RPMI8226 (cell line): Measurements from ENCODE around the gene CCNDBP1.
"Not testable (repeated sequence)": the region's sequence is repeated elsewhere in the genome, so short reads cannot be mapped to it uniquely, and the experiment has no call there.

Experiments used
- DNase-seq: peaks from one replicate; pipeline ENCODE4 v3.0.0-alpha.2; 2015

CCNDBP1 gene, protein sequence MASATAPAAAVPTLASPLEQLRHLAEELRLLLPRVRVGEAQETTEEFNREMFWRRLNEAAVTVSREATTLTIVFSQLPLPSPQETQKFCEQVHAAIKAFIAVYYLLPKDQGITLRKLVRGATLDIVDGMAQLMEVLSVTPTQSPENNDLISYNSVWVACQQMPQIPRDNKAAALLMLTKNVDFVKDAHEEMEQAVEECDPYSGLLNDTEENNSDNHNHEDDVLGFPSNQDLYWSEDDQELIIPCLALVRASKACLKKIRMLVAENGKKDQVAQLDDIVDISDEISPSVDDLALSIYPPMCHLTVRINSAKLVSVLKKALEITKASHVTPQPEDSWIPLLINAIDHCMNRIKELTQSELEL

DNA sequence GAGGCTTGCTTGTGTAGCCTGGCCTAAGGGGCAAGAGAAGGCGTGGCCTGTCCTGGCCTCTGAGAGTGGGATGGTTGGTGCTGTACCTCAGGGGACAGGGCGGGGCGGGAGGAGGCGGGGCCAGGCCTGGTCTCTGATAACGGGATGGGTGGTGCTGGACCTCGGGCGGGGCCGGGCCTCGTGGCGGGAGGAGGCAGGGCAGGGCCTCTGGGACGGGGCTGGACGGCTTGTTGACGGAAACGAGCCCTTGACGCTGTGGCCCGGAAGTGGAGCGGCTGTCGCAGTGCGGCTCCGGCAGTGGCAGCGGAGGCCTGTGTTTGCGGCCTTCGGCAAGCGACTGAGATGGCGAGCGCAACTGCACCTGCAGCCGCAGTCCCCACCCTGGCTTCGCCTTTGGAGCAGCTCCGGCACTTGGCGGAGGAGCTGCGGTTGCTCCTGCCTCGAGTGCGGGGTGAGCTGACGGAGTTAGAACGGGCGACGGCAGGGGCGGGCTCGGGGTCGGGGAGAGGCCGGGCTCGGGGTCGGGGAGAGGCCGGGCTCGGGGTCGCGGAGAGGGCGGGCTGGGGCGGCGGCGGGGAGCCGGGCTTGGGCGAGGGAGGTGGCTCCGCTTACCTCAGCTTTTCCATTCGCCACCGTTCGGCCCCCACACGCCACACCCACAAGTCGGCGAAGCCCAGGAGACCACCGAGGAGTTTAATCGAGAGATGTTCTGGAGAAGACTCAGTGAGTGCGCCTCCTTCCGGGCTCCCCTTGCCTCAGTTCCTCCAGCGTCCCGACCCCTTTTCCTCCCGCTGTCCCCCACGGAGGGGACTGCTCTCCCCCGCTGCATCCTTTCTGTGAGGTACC, at the start of gene CCNDBP1:
TSS of gene CCNDBP1 (plus strand) at position 247 of the 846 bp plus-strand sequence. CDS start at position 343, 96 bp downstream.
- peak; percentile 92 for DNase-seq

DNA sequence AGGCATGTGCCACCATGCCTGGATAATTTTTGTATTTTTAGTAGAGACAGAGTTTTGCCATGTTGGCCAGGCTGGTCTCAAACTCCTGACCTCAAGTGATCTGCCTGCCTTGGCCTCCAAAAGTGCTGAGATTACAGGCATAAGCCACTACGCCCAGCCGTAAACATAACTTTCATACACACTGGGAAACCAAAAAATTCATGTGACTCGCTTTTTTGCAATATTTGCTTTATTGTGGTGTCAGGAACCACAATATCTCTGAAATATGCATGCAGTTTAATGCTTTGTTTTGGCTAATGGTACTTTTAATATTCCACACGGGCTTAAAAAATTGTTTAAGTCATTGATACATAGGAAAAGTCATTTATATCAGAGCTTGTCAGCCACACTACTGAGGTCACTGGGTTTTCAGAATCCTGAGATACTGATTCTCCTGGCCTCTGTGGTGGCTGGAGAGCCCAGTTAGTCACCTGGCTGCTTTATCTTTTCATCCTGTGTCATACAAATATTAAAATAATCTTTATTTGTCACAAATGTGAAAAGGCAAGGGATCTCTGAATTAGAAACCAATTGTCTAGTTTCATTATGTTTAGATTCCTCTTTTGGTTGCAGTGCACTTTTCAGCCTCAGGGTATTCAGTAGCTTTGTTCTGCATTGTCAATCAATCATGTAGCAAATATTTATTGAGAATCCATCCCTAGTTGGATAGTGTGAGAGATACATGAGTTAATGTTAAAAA, 41.8 kb upstream of the CCNDBP1 start:
- DNase-seq = no peak

DNA sequence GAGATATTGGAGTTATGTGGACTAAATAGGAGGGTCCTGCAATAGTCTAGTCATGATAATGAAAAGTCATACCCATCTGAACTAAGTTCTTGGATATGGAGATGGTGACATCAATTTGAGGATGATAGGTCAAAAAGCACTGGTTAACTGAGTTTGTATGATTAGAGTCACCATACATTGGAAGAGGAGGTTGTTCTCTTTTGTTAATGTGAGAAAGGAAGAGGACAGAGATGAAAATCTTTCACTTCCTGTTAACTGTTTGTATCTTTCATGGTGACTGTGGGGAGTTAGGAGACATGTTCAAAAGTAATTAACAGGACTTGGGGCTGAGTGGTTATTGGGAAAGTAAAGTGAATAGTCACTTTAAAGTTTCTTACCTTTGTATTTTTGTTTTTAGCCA, 40.7 kb upstream of the CCNDBP1 start:
- no peak for DNase-seq

DNA sequence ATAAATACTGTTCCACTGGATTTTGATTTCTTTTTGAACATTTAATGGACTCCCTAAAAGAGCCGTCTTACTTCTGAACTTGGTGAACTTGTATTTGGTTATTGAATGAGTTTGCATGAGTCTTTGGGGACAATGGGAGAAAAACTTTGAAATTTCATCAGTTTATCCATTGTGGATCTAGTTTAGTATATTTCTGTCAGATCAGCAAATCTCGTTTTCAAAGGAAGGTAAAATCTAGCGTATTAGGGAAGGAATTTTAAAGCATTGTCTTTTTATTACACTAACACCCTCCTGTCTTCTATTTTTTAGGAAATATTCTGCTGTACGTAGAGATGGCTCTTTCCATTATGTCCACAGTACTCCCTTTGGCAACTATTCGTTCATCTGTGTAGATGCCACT, 39.0 kb upstream of the CCNDBP1 start:
- no peak for DNase-seq

DNA sequence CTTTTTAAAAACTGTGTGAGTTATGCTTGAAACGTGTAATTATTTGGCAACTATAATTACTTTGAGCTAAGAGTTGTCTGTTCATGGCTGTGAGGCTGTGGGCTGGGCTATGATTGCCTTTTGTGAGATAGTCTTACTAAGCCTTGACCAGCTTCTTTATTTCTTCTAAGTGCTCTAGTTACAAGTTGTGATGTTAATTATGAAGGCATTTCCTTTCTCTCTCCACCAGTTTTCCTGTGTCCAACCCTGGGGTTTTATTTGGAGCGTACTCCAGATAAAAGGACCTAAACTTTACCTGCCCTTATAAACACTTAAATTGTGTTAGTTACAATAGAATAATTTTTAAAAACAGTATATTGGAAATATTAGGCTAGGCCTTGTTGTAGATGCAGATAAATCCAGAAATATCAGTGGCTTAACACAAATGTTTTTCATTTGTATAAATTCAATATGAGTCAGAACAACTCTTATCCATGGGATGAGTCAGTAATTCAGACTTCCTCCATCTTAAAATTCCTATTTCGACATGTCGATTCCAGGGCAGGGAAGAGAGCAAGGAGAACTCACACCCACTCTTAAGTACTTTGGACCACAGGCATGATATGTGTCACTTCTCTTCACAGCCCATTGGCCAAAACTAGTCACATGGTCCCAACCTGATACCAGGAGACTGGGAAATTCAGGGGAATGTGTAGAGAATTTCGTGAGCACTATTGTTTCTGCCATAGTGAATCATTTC, 34.8 kb upstream of the CCNDBP1 start:
- no peak for DNase-seq

DNA sequence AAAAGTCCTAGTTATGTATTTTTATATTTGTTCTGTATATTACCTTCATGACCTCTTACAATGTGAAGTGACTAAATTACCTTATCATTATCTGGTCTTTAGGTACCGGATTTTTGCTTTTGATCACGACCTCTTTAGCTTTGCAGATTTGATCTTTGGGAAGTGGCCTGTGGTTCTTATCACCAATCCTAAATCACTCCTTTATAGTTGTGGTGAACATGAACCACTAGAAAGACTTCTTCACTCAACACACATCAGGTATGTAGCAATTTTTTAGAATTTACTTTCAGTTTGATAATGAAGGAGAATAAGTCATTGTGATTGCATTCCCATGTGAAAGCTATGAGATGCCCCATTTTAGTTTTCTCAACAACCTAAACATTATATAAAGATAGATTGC, 33.5 kb upstream of the CCNDBP1 start:
- DNase-seq = no peak

DNA sequence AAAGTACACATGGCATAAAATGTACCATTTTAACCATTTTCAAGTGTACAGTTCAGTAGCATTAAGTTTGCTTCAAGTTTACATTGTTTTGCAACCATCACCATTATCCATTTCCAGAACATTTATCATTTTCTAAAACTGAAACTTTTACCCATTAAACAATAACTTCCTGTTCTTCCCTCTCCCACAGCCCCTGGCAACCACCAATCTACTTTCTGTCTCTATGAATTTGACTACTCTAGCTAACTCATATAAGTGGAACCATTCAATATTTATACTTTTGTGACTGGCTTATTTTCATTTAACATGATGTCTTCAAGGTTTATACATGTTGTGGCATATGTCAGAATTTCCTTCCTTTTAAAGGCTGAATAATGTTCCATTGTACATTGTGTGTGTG, 31.9 kb upstream of the CCNDBP1 start:
- no peak for DNase-seq

DNA sequence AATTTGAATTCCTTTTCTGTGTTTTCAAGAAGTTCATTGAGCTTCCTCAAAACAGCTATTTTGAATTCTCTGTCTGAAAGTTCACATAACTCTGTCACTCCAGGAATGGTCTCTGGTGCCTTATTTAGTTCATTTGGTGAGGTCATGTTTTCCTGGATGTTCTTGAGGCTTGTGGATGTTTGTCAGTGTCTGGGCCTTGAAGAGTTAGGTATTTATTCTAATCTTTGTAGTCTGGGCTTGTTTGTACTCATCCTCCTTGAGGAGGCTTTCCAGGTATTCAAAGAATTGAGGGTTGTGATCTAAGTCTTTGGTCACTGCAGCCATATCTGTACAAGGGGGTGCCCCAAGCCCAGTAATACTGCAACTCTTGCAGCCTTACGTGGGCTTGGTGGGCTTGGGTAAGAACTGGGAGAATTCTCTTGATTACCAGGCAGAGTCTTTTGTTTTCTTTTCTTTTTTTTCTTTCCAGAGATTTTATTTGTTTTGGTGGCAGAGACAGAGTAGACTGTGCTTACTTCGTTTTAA, 19.3 kb upstream of the CCNDBP1 start:
- no peak for DNase-seq

DNA sequence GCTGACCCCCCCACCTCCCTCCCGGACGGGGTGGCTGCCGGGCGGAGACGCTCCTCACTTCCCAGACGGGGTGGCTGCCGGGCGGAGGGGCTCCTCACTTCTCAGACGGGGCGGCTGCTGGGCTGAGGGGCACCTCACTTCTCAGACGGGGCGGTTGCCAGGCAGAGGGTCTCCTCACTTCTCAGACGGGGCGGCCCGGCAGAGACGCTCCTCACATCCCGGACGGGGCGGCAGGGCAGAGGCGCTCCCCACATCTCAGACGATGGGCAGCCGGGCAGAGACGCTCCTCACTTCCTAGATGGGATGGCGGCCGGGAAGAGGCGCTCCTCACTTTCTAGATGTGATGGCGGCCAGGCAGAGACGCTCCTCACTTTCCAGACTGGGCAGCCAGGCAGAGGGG, 17.9 kb upstream of the CCNDBP1 start:
- not testable (repeated sequence) for DNase-seq

DNA sequence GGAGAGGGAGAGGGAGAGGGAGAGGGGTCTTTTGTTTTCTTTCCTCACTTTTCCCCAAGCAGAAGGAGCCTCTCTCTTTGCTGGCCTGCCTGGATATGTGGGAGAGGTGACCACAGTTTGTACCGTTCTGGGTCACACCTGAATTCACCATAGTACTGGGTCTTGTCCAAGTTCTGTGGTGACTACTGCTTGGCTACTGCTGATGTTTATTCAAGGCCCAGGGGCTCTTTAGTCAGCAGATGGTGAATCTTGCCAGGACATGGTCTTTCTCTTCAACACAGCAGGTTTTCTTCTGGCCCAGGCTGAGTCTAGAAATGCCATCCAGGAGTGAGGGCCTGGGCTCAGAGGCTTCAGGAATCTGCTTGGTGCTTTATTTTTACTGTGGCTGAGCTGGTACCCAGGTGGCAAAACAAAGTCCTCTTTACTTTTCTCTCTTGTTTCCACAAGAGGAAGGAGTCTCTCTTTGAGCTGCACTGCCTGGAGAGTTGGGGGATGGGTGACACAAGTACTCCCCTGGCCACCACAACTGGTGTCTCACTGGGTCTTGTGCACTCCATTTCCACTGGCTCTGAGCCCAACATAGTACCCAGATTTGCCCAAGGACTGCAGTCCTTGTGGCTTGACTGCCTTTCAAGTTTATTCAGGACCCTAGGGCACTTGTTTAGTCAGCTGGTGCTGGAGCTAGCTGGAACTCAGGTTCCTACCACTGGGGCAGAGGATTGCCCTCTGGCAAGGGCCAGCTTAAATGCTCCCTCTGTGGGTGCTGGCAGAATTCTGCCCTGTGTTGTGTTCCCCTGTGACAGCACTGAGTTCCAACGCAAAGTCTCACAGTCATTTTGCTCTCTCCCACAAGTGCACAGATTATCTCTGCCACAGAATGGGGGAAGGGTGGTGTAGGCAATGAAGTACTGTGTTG, 16.8 kb upstream of the CCNDBP1 start:
- DNase-seq = peak; percentile 14

DNA sequence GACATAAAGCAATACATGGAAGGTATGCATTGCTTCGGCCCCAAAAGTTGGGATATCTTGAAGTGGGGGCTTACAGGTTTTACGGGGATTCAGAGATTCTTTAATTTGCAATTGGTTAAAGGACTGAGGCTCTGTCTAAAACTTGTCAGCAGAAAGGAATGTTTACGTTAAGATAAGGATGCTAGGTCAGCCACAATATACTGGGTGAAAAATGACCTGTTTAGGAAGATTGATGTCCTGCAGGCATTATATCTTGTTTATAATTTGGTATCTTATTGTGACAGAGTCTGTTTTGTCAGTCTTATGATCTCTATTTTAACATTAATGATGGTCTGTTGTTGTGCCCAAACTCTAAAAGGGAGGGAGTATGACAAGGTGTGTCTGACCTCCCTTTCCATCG, 15.3 kb upstream of the CCNDBP1 start:
- no peak for DNase-seq

DNA sequence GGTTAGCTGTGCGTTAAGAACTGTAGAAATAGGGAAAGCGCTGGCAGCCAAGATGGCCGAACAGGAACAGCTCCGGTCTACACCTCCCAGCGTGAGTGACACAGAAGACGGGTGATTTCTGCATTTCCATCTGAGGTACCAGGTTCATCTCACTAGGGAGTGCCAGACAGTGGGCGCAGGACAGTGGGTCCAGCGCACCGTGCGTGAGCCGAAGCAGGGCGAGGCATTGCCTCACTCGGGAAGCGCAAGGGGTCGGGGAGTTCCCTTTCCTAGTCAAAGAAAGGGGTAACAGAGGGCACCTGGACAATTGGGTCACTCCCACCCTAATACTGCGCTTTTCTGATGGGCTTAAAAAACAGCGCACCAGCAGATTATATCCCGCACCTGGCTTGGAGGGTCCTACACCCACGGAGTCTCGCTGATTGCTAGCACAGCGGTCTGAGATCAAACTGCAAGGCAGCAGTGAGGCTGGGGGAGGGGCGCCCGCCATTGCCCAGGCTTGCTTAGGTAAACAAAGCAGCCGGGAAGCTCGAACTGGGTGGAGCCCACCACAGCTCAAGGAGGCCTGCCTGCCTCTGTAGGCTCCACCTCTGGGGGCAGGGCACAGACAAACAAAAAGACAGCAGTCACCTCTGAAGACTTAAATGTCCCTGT, 9.4 kb upstream of the CCNDBP1 start:
- not testable (repeated sequence) for DNase-seq

DNA sequence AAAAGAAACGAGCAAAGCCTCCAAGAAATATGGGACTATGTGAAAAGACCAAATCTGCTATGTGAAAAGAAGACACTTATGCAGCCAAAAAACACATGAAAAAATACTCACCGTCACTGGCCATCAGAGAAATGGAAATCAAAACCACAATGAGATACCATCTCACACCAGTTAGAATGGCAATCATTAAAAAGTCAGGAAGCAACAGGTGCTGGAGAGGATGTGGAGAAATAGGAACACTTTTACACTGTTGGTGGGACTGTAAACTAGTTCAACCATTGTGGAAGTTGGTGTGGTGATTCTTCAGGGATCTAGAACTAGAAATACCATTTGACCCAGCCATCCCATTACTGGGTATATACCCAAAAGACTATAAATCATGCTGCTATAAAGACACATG, 8.1 kb upstream of the CCNDBP1 start:
- DNase-seq = not testable (repeated sequence)

DNA sequence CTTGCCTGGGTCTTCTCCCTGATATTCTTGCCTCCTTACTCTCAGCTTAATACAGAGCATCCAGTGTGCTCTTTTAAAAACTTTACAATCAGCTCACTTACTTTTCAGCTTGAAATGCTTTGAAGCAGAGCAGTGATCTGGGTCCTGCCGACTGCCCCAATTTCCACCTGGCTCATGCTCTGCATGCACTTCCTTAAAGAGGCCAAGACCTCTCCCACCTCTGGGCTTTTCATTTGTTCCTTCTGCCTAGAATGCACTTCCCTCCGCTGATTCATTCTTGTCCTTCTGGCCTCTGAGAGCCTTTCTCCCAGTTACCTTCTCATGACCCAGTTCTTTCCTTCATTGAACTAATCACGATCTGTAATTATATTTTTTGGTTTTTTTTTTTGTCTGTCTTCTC, 1.9 kb upstream of the CCNDBP1 start:
- no peak for DNase-seq

DNA sequence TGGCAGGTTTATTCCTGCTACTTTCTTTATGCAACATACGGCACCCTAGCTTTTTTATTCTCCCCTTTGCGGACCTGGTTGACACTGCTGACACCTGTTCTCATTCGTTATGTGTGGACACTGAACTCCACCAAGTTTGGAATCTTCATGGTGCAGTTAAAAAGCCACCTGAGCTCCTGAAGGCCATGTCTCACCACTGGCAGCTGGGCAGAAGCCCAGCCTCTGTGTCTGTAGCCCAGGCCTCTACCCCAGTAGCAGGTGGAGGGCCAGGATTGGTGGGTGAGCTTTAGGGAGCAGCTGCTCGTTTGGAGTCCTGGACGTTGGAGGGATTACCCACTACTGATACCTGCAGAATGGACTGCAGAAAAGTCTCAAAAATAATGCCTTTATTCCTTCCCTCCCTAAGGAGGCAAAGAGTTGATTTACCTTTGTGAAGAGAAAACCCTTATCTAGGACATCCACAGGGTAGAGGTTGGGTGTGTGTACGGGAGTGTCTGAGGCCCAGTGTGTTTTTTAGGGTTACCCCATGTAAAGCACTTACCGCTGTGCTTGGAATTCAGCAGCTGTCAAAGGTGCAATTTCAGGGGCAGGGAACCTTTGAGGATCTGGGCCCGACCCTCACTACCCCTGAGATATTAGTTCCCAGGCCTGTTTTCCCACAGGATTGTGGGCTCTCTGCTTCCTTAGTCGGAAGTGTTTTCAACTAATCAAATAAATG, 637 bp upstream of the CCNDBP1 start:
- no peak for DNase-seq

DNA sequence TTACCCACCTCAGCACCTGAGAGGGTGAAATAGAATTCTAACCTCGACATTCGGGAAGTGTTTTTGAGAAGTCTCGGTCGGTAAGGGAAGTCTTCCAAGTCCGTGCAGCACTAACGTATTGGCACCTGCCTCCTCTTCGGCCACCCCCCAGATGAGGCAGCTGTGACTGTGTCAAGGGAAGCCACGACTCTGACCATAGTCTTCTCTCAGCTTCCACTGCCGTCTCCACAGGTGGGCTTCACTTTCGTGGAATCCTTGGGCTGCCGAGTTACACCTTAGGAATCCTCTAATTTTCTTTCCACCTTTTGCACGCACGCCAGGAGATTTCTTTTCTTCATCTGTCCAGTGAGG, 775 bp downstream of the CCNDBP1 start:
- DNase-seq = peak; percentile 43

DNA sequence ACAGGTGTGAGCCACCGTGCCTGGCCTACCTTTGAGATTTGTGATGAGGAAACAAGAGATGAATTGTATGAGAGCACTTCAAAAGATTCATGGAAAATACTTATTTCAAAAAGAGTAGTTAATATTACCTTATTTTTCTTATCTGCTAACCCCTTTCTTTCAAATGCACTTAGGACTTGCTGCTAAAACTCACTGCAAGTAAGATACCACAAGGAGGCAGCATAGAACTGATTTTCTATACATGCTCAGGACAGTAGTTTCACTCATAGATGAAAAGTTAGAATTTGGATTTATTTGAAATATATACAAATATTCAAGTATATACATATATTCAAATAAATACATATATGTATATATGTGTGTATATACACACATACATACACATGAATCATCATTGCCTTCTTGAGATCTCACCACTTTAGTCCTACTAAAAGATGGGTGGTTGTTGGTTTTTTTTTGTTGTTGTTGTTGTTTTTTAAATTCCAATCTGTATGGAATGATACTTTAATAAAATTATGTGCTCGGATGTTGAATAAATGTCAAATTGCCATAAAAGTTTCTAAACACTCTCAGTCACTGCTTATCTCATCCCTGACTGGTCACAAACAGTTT, 2.4 kb downstream of the CCNDBP1 start:
- peak; percentile 48 for DNase-seq

DNA sequence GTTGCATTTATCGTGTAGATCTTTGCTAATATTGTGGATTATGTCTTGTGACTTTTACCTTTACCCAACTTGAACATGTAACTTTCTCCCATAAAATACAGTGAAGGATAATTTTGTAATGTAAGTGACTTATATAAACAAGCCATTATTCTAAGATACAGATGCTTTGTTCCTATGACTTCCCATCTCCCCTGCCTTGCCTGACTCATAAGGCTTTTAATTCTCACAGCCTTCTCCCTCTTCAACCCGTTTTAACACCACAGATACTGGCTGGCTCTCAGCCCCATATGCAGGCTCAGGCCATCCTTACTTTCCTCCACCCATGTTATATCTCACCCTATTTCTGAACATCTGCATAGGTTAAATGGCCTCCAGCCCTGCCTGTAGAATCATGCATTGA, 4.1 kb downstream of the CCNDBP1 start:
- DNase-seq = no peak

DNA sequence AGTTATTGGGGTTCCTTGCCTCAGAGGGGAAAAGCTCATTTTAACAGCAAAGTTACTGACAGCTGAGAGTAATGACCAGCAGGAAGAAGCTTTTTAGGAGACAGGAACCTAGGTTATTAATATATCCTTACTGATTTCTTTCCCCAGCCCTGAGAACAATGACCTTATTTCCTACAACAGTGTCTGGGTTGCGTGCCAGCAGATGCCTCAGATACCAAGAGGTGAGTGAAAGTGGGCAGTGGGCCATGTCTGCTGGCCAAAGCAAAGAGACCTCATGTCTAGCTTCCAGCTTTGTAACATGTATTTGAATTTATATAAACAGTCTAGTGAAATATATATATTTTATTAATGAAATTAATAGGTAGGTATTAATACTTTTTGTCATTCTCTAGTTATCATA, 5.0 kb downstream of the CCNDBP1 start:
- DNase-seq = no peak

DNA sequence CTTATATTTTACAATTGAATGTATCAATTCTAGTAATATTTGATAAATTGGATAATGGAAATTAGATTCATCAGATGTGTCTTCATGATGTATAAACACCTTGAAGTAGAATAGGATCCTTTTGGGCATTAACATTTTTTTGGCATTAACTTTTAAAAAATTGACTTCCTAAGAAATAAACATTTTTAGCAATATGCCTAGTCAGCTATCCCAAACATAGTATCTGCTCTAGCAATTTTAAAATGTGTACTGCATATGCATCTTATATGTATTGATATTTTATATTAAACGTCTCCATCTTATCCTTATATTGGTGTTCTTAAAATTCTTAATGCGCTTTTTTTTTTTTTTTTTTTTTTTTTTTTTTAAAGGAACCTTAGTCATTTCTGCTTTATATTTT, 8.5 kb downstream of the CCNDBP1 start:
- no peak for DNase-seq
